ENCODE data around the gene SART1. TPM values are rescaled to one million over a fixed set of nuclear protein-coding genes. Genes with fewer than 3 reads are reported as not detected.
A peak's percentile ranks its signal among the peaks of the same experiment; 100 is the strongest.

SART1 gene
- total RNA-seq, 2 donors from 2014 or later: 20.7 to 42.5 TPM

GRCh38 chr11:65917077-65917433 is 44.5 kb upstream of the SART1 start:
- Histone ChIP-seq H3K9me3 (no peaks in the 10 kb centered on the region), H3K4me1 (peaks cover 0 to 56% of the 10 kb centered on the region in 2 donors), H3K36me3 (peaks cover under 1% of the 10 kb centered on the region), H3K27ac (peak overlapping the region; percentile 93 to 97), H3K27me3 (no peaks in the 10 kb centered on the region), H3K4me3 (peak overlapping the region in 1 of 2 donors; percentile 98)
- no peak for TF ChIP-seq CTCF (IDR thresholded peaks at IDR 0.05)
- no peak for DNase-seq (ENCODE audit: low spot score)

- no peak for TF ChIP-seq CTCF (IDR thresholded peaks at IDR 0.05)
- Histone ChIP-seq H3K27me3 (no peaks in the 10 kb centered on the region), H3K4me1 (peaks cover 0 to 53% of the 10 kb centered on the region in 2 donors), H3K36me3 (peaks cover 6% of the 10 kb centered on the region), H3K4me3 (peak overlapping the region; percentile 98 to 99), H3K9me3 (no peaks in the 10 kb centered on the region), H3K27ac (peak overlapping the region; percentile 93 to 97)
- no peak for DNase-seq (ENCODE audit: low spot score)
Measured at GRCh38 chr11:65917434-65918210, 43.9 kb upstream of the SART1 start.

- H3K4me3 ChIP-seq: peak within 1 kb of the TSS; percentile 98 to 99
- H3K27me3 ChIP-seq: no peaks in the 10 kb centered on the region
- peaks cover 12% of the 10 kb centered on the region for H3K36me3 ChIP-seq
- peaks cover 0 to 53% of the 10 kb centered on the region in 2 donors for H3K4me1 ChIP-seq
- H3K27ac ChIP-seq: peak within 1 kb of the TSS; percentile 93 to 96
- no peak for DNase-seq (ENCODE audit: low spot score)
- TF ChIP-seq CTCF (IDR thresholded peaks at IDR 0.05): no peak
- H3K9me3 ChIP-seq: no peaks in the 10 kb centered on the region
Measured at GRCh38 chr11:65918211-65919140, 43.1 kb upstream of the SART1 start, which contains the start of gene C11orf68. Gene C11orf68, minus strand, starts transcription at chr11:65919062. Its CDS starts 31 bp downstream, at chr11:65919031.

GRCh38 chr11:65919141-65919572 is 42.4 kb upstream of the SART1 start, which contains the start of gene DRAP1:
Gene DRAP1, plus strand, starts transcription at chr11:65919426. Its CDS starts 76 bp downstream, at chr11:65919502.
- Histone ChIP-seq H3K27ac (peak within 1 kb of the TSS; percentile 93 to 96), H3K4me3 (peak within 1 kb of the TSS; percentile 98 to 99), H3K27me3 (no peaks in the 10 kb centered on the region), H3K36me3 (peaks cover 12% of the 10 kb centered on the region), H3K9me3 (no peaks in the 10 kb centered on the region), H3K4me1 (peaks cover 0 to 53% of the 10 kb centered on the region in 2 donors)
- no peak for TF ChIP-seq CTCF (IDR thresholded peaks at IDR 0.05)
- DNase-seq (ENCODE audit: low spot score): peak; percentile 98

- no peak for DNase-seq (ENCODE audit: low spot score)
- no peak for TF ChIP-seq CTCF (IDR thresholded peaks at IDR 0.05)
- Histone ChIP-seq H3K27me3 (no peaks in the 10 kb centered on the region), H3K4me1 (peaks cover 0 to 51% of the 10 kb centered on the region in 2 donors), H3K27ac (peak overlapping the region; percentile 88 to 96), H3K9me3 (no peaks in the 10 kb centered on the region), H3K36me3 (peaks cover 12% of the 10 kb centered on the region), H3K4me3 (peak overlapping the region; percentile 98 to 99)
Measured at GRCh38 chr11:65919573-65920371, 41.8 kb upstream of the SART1 start.
